Hematopoietic multipotent progenitor cell treated with erythropoietin and hydrocortisone succinate and interleukin-3 and kit ligand, for 15 days (in vitro differentiated cells): ENCODE results near the gene IPO11.
"Not testable (repeated sequence)": the region's sequence is repeated elsewhere in the genome, so short reads cannot be mapped to it uniquely, and the experiment has no call there.

Experiments
- DNase-seq: peaks from one replicate; pipeline ENCODE4 v3.0.0-alpha.2; 2015; ENCODE audit warnings: low spot score

IPO11 gene

GRCh38 chr5:62514510-62515119 lies 102.1 kb downstream of the IPO11 start:
- DNase-seq = no peak

DNA sequence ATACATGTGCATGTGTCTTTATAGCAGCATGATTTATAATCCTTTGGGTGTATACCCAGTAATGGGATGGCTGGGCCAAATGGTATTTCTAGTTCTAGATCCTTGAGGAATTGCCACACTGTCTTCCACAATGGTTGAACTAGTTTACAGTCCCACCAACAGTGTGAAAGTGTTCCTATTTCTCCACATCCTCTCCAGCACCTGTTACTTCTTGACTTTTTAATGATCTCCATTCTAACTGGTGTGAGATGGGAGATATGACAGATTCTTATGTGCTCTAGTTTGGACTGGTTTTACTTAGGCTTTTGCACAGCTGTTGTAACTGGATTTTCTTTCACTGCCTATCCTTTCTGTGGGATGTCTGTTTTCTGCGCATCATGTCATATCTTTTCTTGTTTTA lies 108.2 kb downstream of the IPO11 start:
- DNase-seq = not testable (repeated sequence)

GRCh38 chr5:62521319-62521718 lies 108.8 kb downstream of the IPO11 start:
- no peak for DNase-seq

- DNase-seq = no peak
Measured at GRCh38 chr5:62522811-62523210, 110.2 kb downstream of the IPO11 start.

DNA sequence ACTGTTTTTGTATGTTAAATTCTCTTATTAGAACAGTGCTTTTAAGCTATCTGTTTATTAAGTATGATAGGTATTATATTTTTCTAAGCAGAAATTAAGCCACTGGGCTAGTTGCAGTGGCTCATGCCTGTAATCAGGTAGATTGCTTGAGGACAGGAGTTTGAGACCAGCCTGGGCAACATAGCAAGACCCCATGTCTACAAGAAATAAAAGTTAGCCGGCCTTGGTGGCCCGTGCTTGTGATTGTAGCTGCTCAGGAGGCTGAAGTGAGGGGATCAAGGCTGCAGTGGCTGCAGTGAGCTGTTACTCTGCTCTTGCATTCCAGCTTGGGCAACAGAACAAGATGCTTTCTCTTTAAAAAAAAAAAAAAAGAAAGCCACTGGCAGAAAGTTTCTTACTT lies 121.0 kb downstream of the IPO11 start:
- DNase-seq = no peak

DNA sequence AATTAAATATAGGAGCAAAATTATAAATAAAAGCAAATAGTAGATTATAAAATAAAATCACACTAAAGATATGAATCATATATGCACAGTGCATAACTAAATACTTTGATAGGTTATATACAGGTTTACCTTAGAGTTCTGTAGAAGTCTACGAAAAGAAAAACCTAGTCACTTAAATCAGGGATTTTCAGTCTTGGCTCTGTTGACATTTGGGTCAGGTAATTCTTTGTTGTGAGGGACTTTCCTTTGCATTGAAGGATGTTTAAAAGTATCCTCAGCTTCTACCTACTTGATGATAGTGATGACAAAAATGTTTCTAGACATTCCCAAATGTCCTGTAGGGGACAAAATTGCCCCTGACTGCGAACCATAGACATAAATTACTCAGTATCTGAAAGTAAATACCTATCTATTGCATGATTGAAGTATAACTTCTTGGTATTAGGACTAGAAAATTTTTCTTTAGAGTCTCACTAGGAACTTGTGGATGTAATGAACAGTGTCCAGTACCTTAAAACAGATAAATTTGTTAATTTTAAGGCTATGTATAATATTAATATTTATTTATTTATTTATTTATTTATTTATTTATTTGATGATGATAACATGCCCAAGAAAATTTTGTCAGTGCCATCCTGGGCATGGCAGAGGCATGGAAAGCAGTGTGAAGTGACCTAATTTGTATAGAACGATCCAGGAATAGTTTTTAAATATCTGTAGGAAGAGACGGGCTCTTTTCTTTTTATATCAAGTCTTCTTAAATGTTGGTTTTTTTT lies 122.1 kb downstream of the IPO11 start:
- no peak for DNase-seq

- no peak for DNase-seq
Measured at GRCh38 chr5:62536232-62536631, 123.7 kb downstream of the IPO11 start.

DNA sequence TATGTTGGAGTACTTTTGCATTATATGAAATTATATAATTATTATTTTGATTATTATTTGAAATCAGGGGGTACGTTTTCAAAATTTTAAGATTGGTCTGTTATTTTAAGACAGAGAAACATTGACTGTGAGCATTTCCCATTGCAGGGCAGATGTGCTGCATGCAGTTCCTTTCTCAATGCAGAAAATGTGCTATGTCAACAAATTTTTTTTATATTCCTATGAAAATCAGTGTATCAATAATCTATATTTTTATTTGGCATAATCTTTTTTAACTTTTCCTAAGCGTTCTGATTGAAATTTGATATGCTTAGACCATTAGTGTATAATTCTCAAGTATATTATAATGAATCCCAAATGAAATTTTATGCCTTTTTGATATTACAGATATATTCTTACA lies 124.2 kb downstream of the IPO11 start:
- no peak for DNase-seq

- peak; percentile 67 for DNase-seq
Measured at GRCh38 chr5:62538017-62538942, 125.7 kb downstream of the IPO11 start.

DNA sequence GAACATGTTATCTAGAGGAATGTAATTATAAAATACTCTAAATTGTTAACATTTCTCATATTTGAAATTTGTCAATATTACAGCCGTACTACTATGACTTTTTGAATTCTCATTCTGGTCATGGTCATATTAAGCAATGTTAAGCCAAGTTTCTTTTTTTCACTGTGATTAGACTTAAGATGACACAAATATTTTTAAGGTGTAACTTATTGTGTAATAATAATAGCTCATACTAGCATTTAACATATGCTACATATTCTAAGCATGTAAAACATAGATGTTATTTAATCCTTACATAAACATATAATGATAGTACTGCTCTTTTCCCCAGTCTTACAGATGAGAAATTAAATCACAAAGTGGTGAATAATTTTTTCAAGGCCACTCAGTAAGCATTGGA lies 130.2 kb downstream of the IPO11 start:
- DNase-seq = no peak

DNA sequence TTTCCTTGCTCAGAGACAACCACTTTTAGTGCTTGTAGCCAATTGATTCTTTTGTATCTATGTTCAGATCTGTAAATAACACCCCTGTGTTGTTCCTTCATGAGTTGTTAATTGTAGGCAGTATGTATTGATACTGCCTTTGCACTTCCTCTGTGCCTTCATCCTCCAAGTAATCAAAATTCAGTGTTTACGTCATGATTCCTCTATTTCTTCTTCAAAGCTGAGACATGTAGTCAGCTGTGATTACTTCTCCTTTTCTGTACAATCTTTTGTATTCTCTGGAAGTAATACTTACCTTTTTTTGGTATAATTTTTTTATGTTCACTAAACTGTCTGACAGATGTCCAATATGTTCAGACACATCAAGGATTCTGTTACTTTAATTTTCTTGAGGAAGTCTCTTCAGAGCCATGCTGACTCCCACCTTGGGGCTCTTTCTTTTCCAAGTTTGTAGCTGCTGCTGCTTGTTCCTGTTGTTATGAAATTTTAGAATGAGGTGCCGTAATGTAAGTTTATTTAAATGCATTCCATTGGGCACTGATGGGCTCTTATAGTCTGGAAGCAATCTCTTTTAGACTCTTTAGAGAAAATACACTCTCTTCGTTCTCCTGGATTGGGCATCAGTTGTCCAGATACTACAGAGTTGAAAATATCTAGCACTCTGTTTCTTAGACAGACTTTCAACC lies 135.5 kb downstream of the IPO11 start:
- no peak for DNase-seq

DNA sequence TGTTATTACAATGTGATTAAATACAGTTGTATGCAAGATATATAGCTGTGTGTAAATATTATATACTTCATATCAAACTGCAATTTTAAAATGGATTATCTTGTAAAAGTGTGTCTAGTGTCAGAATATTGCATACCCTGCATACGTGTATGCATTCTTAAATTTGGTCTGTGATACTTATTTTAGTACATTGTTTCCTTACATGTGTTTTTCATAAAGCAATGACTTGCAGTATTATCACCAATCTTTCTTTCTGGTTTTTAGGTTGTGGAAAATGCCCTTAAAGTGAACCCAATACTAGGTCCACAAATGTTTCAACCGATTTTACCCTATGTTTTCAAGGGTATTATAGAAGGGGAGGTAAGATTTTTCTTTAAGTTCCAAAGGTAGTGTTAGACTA lies 137.5 kb downstream of the IPO11 start:
- DNase-seq = no peak

- no peak for DNase-seq
Measured at GRCh38 chr5:62555930-62556329, 143.4 kb downstream of the IPO11 start.

DNA sequence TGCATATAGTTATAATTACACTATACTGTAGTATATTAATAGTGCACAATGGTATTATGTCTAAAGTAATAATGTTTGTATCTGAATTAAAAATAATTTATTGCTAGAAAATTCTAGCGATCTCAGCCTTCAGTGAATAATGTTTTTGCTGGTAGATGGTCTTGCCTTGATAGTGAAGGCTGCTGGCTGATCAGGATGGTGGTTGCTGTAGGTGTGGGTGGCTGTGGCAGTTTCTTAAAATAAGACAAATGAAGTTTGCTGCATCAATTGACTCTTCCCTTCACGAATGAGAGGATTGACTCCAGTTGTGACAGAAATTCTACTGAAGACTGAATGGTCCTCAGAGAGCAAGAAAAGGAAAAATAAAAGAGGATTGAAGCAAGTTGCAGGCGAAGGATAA lies 146.4 kb downstream of the IPO11 start:
- DNase-seq = no peak

- no peak for DNase-seq
Measured at GRCh38 chr5:62560786-62561185, 148.2 kb downstream of the IPO11 start.

DNA sequence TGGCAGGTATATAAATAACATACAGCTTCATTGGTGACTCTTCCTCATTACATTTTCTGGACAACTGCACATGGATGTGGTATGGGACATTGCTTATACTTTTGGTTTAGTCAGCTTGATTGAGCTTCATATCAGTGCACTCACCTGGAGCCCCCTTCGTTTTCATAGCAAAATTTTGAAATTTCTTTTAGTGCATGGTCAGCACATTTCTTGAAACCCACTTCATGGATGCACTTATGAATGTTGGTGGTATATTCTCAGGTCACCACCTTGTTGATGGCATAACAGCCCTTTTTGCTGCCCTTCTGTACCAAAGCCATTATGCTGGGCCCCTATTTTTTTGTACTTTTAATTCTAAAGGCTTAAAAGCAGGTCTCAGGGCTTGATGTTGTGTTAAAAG lies 149.3 kb downstream of the IPO11 start:
- DNase-seq = no peak

DNA sequence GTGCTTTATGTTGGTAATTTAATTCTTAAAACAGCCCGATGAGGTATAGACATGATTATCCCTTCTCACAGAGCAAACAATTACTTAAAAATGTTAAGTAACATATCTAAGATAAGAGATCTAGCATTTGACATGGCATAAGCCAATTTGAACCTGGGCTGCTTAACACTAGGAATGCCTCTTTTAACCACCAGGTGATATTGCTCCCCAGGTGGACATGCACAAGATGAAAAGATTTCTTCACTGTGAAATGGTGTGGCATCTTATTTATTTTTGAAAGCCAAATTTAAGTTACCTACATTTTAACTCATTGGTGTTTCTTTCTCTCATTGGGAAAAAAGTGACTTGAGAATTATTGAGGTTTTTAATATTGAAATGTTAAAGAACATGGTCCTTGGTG lies 150.3 kb downstream of the IPO11 start:
- DNase-seq = no peak

DNA sequence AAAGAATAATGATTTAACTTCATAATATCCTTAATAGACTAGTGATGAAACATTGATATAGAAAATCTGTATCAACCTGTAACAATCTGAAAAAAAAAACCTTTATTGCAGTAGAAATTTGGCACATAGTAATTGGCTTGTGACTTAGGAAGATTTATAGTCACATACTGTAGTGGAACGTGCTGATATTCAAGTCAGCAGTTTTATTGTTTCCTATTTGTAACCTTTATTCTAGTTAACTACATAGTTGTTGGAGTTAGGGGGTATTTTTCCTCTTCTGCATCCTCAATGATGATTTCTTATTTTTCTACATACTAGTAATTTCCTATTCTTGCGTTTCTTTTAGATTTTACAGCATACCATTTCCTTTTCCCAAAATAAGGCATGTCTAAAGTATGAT lies 151.5 kb downstream of the IPO11 start:
- no peak for DNase-seq

DNA sequence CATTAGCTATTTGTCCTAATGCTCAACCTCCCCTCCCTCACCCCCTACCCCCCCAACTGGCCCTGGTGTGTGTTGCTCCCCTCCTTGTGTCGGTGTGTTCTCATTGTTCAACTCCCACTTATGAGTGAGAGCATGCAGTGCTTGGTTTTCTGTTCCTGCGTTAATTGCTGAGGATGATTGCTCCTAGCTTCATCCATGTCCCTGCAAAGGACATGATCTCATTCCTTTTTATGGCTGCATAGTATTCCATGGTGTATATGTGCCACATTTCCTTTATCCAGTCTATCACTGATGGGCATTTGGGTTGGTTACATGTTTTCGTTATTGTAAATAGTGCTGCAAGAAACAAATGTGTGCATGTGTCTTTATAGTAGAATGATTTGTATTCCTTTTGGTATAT lies 153.2 kb downstream of the IPO11 start:
- not testable (repeated sequence) for DNase-seq

- DNase-seq = no peak
Measured at GRCh38 chr5:62568143-62568542, 155.6 kb downstream of the IPO11 start.

GRCh38 chr5:62568800-62569432 lies 156.4 kb downstream of the IPO11 start:
- no peak for DNase-seq

DNA sequence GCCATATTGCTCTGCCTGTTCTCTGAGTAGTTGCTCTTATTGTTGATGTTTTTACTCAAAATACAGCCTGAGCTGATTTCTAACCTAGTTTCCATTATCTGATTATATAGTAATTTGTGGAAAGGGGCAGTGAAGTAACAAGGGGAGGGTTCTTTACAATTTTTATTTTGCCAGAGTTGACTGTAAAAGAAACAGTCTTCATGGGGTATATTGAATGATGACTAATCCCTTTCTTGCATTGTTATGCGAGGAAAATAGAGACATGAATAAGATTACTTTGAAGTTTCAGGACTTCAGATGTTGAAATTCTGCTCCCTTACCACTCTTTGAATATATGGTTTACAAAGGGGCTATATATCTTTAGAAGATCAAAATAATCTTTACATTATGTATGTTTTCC lies 156.9 kb downstream of the IPO11 start:
- DNase-seq = no peak
